ENCODE results near the gene YDJC. TPM values are rescaled to one million over a fixed set of nuclear protein-coding genes. Genes with fewer than 3 reads are reported as not detected.

Gene YDJC
- total and polyA plus RNA-seq, 2 experiments from 2014 or later: 53.3 to 83.7 TPM

DNA sequence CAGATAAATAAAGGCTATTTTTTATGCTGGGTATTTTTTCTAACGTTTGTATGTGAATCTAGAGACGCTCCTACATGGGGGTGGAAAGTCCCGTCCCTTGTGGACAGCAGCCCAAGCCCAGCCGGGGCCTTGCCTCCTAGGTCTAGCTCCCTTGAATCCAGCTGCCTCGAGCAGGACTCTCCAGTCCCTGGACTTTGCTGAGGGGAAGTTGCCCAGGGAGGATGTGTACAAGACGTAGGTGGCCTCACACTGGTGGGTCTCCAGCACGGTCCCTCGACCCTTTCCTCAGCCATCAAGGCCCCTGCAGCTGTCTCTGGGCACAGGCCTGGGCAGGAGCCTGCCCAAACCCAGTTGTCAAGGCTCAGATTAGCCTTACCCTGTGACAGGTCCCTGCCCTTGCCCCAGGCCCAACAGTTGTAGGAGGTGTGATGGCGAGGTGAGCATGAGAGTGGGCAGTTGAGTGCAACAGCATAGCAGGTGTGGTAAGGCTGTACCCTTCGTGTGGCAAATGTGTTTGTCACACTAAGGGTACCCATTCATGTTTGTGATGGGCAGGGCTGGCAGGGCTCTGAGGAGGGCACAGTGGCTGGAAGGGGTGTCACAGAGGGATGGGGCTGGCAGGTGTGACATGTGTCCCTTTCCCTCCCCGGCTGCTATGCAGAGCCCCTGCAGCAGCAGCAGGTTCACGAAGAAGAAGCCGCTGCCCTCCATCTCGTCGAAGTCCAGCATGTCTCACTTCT lies 6.1 kb upstream of the YDJC start (continued):
- TF ChIP-seq ZNF462 (CRISPR knock-in tag; IDR thresholded peaks at IDR 0.05) (no peak), EZH2phosphoT487 (IDR thresholded peaks at IDR 0.05; ENCODE audit: unreplicated experiment) (no peak), EZH2 (IDR thresholded peaks at IDR 0.05; ENCODE audit: low read depth, unreplicated experiment) (no peak), STAT1 (IDR thresholded peaks at IDR 0.05; ENCODE audit: unreplicated experiment) (no peak), REST (IDR thresholded peaks at IDR 0.05; ENCODE audit: unreplicated experiment) (no peak)
- TF ChIP-seq, protein P1, sequence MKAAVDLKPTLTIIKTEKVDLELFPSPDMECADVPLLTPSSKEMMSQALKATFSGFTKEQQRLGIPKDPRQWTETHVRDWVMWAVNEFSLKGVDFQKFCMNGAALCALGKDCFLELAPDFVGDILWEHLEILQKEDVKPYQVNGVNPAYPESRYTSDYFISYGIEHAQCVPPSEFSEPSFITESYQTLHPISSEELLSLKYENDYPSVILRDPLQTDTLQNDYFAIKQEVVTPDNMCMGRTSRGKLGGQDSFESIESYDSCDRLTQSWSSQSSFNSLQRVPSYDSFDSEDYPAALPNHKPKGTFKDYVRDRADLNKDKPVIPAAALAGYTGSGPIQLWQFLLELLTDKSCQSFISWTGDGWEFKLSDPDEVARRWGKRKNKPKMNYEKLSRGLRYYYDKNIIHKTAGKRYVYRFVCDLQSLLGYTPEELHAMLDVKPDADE (IDR thresholded peaks at IDR 0.05): no peak
